ENCODE measurements around the gene EGR4.
"Not testable (repeated sequence)": the region's sequence is repeated elsewhere in the genome, so short reads cannot be mapped to it uniquely, and the experiment has no call there.

The EGR4 gene

DNA sequence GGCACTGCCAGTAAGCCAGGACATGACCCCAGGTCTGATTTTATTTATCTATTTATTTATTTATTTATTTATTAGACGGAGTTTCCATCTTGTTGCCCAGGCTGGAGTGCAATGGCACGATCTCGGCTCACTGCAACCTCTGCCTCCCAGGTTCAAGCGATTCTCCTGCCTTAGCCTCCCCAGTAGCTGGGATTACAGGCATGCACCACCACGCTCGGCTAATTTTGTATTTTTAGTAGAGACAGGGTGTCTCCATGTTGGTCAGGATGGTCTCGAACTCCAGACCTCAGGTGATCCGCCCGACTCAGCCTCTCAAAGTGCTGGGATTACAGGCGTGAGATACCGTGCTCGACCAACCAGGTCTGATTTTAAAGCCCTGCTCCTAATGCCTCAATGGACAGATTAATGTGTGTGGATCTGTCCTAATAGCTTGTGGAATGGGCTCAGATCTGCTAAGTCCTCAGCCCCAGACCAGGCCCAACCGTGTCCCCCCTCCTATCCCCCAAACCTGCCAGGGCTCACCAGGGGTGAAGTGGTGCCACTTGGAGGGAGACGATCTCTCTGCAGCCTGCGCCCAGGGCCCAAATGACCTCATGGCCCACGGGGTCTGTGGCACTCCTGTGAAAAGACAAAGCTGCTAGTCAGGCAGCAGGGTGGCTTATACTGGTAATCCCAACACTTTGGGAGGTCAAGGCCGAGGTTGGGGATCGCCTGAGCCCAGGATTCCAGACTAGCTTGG lies 30.5 kb downstream of the EGR4 start:
- not testable (repeated sequence) for DNase-seq

DNA sequence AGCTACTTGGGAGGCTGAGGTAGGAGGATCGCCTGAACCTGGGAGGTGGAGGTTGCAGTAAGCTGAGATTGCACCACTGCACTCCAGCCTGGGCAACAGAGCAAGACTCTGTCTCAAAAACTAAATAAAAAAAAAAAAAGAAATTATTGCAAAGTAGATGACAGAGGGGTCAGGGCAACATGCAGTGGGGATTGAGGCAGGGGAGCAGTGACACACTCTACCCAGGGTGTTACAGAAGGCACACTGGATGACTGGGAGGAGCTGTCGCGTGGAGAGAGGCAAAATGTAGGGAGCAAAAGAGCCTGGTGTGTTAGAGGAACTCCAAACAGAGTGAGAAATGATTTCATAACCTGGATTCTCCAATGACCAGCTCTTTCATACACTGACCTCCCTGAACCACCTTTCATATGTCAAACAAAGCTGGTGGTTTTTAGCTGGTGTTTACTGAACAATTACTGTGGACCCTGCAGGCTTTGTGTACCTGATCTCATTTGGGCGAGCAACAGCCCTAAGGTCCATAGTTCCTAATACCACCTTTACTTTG lies 31.2 kb downstream of the EGR4 start:
- DNase-seq: no peak

GRCh38 chr2:73260338-73260984 lies 32.9 kb downstream of the EGR4 start:
- no peak for DNase-seq

DNA sequence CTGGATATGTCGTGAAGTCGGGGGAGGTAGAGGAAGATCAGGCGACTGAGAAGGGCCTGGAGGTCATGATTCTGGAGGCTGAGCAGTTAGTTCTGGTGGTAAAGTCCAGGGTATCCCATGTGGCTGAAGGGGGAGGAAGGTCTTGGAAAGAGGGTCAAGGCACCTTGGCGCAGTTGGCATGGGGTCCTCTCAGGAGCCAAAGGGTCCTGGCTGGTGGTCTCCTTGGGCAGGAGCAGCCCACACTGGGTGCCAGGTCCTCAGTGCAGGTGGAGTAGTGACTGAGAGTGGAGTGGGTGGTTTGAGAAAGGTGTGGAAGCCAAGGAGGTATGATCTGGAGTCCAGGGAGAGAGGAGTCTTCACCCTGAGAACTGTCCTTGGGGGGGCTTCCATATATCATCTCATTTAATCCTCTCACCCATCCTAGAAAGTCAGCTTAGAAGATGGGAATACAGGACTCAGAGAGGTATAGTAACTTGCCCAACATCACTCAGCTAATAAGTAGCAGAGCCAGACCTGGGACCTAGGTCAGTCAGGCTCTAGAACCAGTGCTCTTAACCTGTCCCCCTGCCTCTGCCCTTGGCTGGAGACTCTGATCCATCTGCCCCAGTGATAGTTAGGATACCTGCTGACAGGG lies 33.5 kb downstream of the EGR4 start:
- no peak for DNase-seq

GRCh38 chr2:73259276-73259675 lies 34.1 kb downstream of the EGR4 start:
- no peak for DNase-seq

- no peak for DNase-seq
These were observed 34.5 kb downstream of the EGR4 start for GRCh38 chr2:73258913-73259215.

- no peak for DNase-seq
These were observed 35.0 kb downstream of the EGR4 start for GRCh38 chr2:73258186-73258912.

GRCh38 chr2:73257425-73258125 lies 35.8 kb downstream of the EGR4 start:
- no peak for DNase-seq

- DNase-seq: no peak
These were observed 36.3 kb downstream of the EGR4 start for GRCh38 chr2:73257021-73257420.

DNA sequence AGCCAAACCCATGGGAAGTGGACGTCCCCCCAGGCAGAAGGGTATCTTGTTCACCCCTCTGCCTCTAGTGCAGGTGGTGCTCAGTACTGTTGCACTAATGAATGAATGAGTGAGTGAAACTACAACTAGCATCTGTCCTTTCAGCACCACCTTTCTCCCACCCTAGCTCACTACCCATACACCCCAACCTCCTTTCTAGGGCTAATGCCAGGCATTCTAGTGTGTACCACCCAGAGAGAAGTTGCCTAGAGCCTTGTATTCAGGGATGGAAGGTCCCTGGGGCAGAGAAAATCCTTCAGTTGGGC lies 36.8 kb downstream of the EGR4 start:
- no peak for DNase-seq

- DNase-seq: no peak
These were observed 37.3 kb downstream of the EGR4 start for GRCh38 chr2:73255907-73256617.

- DNase-seq: no peak
These were observed 38.2 kb downstream of the EGR4 start for GRCh38 chr2:73255007-73255644.

DNA sequence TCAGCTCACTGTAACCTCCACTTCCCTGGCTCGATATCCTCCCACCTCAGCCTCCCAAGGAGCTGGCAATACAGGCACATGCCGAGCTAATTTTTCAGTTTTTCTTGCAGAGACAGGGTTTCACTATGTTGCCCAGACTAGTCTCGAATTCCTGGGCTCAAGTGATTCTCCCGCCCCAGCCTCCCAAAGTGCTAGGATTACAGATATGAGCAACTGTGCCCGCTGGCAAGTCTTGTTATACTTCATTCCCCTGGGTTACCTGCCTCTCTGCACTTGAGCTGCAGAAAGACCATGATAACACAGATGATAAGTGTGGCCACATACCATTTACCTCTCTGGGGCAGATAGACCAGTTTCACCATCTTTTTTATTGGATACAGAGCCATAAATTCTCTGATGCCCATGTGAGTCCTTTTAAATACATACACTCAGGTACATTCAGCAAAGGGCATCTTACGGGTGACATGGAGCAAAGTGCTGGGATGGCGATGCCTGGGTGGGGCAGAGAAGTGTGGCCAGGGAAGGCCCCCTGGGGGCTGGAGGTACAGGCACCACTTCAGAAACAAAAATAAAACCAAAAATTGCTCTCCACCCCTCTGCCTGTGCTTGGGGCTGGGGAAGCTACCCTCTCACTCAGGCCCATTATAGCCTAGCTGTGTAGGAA lies 38.9 kb downstream of the EGR4 start:
- DNase-seq: no peak

DNA sequence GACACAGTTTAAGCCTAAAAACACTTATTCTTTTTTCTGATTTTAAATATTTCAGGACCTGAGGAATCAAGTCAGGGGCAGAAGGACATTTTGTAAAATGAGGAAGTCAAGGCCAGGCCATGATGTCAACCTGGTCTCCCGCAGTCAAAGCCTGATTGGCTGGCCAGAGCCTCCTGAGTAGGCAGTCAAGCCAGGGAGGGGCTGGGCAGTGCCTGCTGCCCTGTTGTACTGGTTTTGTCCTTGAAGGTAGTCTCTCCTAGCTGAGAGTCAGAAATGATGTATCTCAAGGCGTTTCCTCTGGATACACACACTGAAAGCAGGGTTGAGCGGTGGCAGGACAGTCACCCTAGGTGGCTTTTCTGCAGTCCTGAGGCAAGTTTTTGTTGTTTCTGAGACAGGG lies 39.4 kb downstream of the EGR4 start:
- no peak for DNase-seq

GRCh38 chr2:73253400-73253799 lies 39.9 kb downstream of the EGR4 start:
- no peak for DNase-seq

GRCh38 chr2:73252238-73253027 lies 40.9 kb downstream of the EGR4 start:
- DNase-seq: no peak

DNA sequence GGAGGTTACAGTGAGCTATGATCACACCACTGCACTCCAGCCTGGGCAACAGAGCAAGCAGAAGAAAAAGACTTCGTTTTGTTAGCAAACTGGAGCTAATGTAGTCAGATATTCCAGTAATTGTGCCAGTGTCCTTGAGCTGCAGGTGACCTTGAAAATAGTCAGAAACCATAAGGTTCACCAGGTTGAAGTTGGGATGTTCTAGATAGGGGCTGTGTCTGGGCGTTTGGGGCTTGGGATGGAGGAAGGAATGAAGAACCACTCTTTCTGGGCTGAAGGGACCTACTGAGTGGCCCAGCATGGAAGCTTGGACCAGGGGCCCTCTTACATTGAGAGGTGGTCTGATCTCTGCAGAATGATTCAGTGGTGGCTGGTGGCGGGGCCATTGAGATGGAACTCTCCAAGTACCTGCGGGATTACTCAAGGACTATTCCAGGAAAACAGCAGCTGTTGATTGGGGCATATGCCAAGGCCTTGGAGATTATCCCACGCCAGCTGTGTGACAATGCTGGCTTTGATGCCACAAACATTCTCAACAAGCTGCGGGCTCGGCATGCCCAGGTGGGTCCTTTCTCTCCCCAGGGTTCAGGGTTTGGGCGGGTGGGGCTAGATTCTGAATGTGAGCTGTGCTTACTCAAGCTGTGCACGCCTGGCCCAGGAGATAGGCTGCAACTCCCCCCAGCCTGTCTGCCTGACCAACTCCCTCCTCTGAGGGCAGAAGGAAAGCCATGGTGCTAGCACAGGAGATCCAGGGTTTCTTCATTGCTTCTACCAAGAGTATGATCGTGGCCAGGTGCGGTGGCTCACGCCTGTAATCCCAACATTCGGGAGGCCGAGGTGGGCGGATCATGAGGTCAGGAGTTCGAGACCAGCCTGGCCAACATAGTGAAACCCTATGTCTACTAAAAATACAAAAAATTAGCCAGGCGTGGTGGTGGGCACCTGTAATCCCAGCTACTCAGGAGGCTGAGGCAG lies 42.2 kb downstream of the EGR4 start:
- no peak for DNase-seq

DNA sequence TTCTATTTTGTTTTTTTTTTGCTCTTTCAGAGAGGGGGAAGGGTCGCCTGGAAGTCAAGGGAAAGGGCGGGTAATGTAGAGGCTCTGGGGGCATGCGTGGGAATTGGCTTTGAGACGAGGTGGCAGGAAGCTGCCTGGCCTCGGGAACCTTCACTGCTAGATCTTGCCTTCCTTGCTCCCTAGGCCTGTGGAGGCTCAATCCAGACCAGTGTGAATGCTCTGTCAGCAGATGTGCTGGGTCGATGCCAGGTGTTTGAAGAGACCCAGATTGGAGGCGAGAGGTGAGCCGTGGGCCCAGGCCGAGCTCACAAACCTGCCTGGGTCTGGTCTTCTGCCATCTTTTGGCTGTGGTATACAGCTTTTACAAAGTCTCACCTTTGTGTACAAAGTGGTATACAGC lies 43.7 kb downstream of the EGR4 start:
- no peak for DNase-seq

GRCh38 chr2:73246850-73247249 lies 46.5 kb downstream of the EGR4 start:
- no peak for DNase-seq
